Erythroblast (primary cell): ENCODE results near the gene PDGFB.

Source experiments
- GATA1 ChIP-seq: IDR thresholded peaks from 2 replicates; pipeline ENCODE4 v1.6.1; 2011; ENCODE audit warnings: low read depth, mild to moderate bottlenecking, control low read depth, low read length, moderate library complexity
- POLR2A ChIP-seq: IDR thresholded peaks from 2 replicates; pipeline ENCODE4 v1.6.1; 2011; ENCODE audit warnings: mild to moderate bottlenecking, low read length

- TF ChIP-seq POLR2A: no peak
- no peak for TF ChIP-seq GATA1
Observed at GRCh38 chr22:39254789-39255298, 10.1 kb upstream of the PDGFB start.
